OCI-LY1 (cell line): ENCODE results near the gene SERPINB5.
A peak's percentile ranks its signal among the peaks of the same experiment; 100 is the strongest.

Experiments
- H2AFZ ChIP-seq: fragments of 200-600 bp; sonication (generic), shearing (Covaris generic); 2 replicates; pipeline ENCODE4 v1.6.0; 2014; ENCODE audit warnings: antibody characterized with exemption, mild to moderate bottlenecking, low read length
- H3F3A ChIP-seq: fragments of 200-600 bp; sonication (generic), shearing (Covaris generic); 2 replicates; pipeline ENCODE4 v1.6.0; 2014; ENCODE audit warnings: mild to moderate bottlenecking, antibody characterized with exemption, low read length, moderate library complexity; ENCODE audit not compliant: insufficient read depth
- H3K27ac ChIP-seq: fragments of 200-600 bp; sonication (generic); 2 replicates; pipeline ENCODE4 v1.5.1; 2014; ENCODE audit warnings: low read length, mixed run types, mild to moderate bottlenecking, low read depth; ENCODE audit not compliant: poor library complexity, severe bottlenecking
- H3K27me3 ChIP-seq: fragments of 200-600 bp; sonication (generic); 2 replicates; pipeline ENCODE4 v1.6.0; 2014; ENCODE audit warnings: antibody characterized with exemption, mild to moderate bottlenecking, low read length, moderate library complexity; ENCODE audit not compliant: insufficient read depth
- H3K36me3 ChIP-seq: fragments of 200-600 bp; sonication (generic); 2 replicates; pipeline ENCODE4 v1.6.1; 2014; ENCODE audit warnings: mild to moderate bottlenecking, antibody characterized with exemption, low read length, moderate library complexity, mixed read lengths; ENCODE audit not compliant: insufficient read depth
- H3K4me1 ChIP-seq: fragments of 200-600 bp; sonication (generic); 2 replicates; pipeline ENCODE4 v1.5.1; 2014; ENCODE audit warnings: mild to moderate bottlenecking, low read length, moderate library complexity; ENCODE audit not compliant: insufficient read depth, severe bottlenecking
- H3K4me2 ChIP-seq: fragments of 200-600 bp; sonication (generic), shearing (Covaris generic); 2 replicates; pipeline ENCODE4 v1.6.1; 2014; ENCODE audit warnings: low read length
- H3K4me3 ChIP-seq: fragments of 200-600 bp; sonication (generic); 2 replicates; pipeline ENCODE4 v1.5.1; 2014; ENCODE audit warnings: low read length, low read depth, mild to moderate bottlenecking, mixed read lengths; ENCODE audit not compliant: poor library complexity, severe bottlenecking
- H3K79me2 ChIP-seq: fragments of 200-600 bp; shearing (Covaris generic); 2 replicates; pipeline ENCODE4 v1.6.1; 2016; ENCODE audit warnings: mixed run types, low read length, mixed read lengths; ENCODE audit not compliant: insufficient read depth
- H3K9ac ChIP-seq: fragments of 200-600 bp; sonication (generic), shearing (Covaris generic); 2 replicates; pipeline ENCODE4 v1.6.1; 2014; ENCODE audit warnings: mild to moderate bottlenecking, low read length, mixed read lengths
- H3K9me2 ChIP-seq: fragments of 200-600 bp; sonication (generic), shearing (Covaris generic); 2 replicates; pipeline ENCODE4 v1.6.1; 2014; ENCODE audit warnings: low read depth, mild to moderate bottlenecking, low read length, mixed read lengths
- H3K9me3 ChIP-seq: fragments of 200-600 bp; shearing (Covaris generic); 2 replicates; pipeline ENCODE4 v1.6.1; 2014; ENCODE audit warnings: low read length, mixed read lengths
- H4K20me1 ChIP-seq: fragments of 200-600 bp; sonication (generic), shearing (Covaris generic); 2 replicates; pipeline ENCODE4 v1.6.0; 2016; ENCODE audit warnings: mild to moderate bottlenecking, low read length; ENCODE audit not compliant: insufficient read depth
- EZH2 ChIP-seq: fragments of 200-600 bp; sonication (generic), shearing (Covaris generic); IDR thresholded peaks from 2 replicates; pipeline ENCODE4 v1.8.0; 2017; ENCODE audit warnings: borderline replicate concordance, mixed run types, mild to moderate bottlenecking, antibody characterized with exemption, low read length, moderate library complexity, mixed read lengths
- TF ChIP-seq, protein P1 (sequence below): fragments of 200-600 bp; sonication (generic), shearing (Covaris generic); IDR thresholded peaks from 2 replicates; pipeline ENCODE4 v1.5.1; 2017; ENCODE audit warnings: mild to moderate bottlenecking, antibody characterized with exemption, low read length, moderate library complexity, mixed read lengths

Gene SERPINB5

DNA sequence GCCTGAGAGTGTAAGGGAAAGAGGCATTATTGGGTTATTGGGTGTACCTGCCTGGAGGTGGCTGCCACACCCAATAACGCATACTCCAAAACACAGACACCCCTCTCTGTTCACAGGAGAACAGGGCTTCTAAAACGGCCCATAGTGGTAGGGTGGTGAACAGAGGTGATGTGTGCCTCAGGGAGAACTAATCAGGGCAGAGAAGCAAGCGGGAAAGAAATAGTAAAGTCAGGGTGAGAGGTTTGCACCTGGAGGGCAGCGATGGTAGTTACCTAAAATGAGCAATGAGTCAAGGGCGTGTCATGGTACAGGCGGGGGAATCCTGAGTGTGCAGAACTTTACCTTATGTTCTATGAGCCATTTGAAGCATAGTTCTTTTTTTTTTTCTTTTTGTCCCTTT, 32.9 kb upstream of the SERPINB5 start:
- Histone ChIP-seq H3K27me3 (no peaks in the 10 kb centered on the region), H2AFZ (no peak overlapping the region), H3K9ac (no peak overlapping the region), H3K9me3 (no peaks in the 10 kb centered on the region), H3K79me2 (no peaks in the 10 kb centered on the region), H3K4me2 (no peak overlapping the region), H3K4me3 (no peak overlapping the region), H4K20me1 (no peaks in the 10 kb centered on the region), H3K27ac (no peak overlapping the region), H3K36me3 (no peaks in the 10 kb centered on the region), H3F3A (no peaks in the 10 kb centered on the region), H3K4me1 (peaks cover 8% of the 10 kb centered on the region), H3K9me2 (no peaks in the 10 kb centered on the region)
- no peak for TF ChIP-seq EZH2
- TF ChIP-seq, protein P1, sequence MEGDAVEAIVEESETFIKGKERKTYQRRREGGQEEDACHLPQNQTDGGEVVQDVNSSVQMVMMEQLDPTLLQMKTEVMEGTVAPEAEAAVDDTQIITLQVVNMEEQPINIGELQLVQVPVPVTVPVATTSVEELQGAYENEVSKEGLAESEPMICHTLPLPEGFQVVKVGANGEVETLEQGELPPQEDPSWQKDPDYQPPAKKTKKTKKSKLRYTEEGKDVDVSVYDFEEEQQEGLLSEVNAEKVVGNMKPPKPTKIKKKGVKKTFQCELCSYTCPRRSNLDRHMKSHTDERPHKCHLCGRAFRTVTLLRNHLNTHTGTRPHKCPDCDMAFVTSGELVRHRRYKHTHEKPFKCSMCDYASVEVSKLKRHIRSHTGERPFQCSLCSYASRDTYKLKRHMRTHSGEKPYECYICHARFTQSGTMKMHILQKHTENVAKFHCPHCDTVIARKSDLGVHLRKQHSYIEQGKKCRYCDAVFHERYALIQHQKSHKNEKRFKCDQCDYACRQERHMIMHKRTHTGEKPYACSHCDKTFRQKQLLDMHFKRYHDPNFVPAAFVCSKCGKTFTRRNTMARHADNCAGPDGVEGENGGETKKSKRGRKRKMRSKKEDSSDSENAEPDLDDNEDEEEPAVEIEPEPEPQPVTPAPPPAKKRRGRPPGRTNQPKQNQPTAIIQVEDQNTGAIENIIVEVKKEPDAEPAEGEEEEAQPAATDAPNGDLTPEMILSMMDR, result no peak

DNA sequence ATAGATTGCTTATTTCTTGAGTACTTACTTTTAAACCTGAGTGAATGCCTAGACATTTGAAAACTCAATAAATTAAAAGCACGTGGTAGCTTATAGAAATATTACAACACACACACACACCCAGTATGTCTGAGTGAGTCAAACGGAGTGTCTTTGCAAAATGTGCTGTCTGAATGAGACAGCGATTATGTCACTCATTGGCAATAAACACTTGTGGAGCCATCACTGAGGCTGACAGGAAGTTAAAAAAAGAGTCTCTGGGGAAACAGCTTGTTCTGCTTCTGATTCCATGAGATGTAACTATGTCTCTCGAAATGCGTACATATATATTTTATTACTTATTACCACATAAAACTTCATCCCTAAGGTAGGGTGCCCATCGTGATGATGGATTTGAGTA, 32.2 kb upstream of the SERPINB5 start:
- H3K4me3 ChIP-seq, result no peak overlapping the region
- no peak overlapping the region; the same call in 1 of the 2 replicates for H3K4me2 ChIP-seq
- H3K9ac ChIP-seq, result no peak overlapping the region
- no peaks in the 10 kb centered on the region for H3K9me2 ChIP-seq
- no peaks in the 10 kb centered on the region for H3F3A ChIP-seq
- H3K79me2 ChIP-seq, result no peaks in the 10 kb centered on the region
- H2AFZ ChIP-seq, result peak overlapping the region; percentile 3; the same call in 1 of the 2 replicates
- H3K9me3 ChIP-seq, result no peaks in the 10 kb centered on the region
- no peak overlapping the region for H3K27ac ChIP-seq
- no peaks in the 10 kb centered on the region for H3K36me3 ChIP-seq
- H3K27me3 ChIP-seq, result no peaks in the 10 kb centered on the region
- TF ChIP-seq, protein P1, result no peak
- TF ChIP-seq EZH2, result no peak
- no peaks in the 10 kb centered on the region for H4K20me1 ChIP-seq
- peaks cover 8% of the 10 kb centered on the region for H3K4me1 ChIP-seq

DNA sequence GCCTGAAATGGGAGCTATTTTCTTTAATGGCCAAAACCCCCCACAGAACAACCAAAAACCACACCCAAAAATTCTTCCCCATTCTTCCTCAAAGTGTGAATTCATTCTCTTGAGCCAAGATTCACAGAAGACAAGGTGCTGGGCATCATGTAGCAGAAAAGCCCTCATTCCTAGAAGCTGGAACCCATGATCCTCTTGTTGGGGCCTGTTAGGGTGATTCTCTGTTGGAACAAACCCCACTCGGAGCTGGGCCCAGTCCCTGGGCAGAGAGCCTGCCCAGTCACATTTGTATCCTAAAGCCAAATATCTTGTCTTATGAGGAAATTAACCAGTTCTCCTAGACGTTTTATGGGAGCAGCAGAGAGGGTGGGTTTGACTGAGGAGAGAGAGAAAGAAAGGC, 31.7 kb upstream of the SERPINB5 start:
- H3K4me3 ChIP-seq, result no peak overlapping the region
- H3K9me3 ChIP-seq, result no peaks in the 10 kb centered on the region
- H3K36me3 ChIP-seq, result no peaks in the 10 kb centered on the region
- H2AFZ ChIP-seq, result no peak overlapping the region
- TF ChIP-seq, protein P1, result no peak
- TF ChIP-seq EZH2, result no peak
- H3K4me1 ChIP-seq, result peaks cover 8% of the 10 kb centered on the region
- no peak overlapping the region for H3K4me2 ChIP-seq
- no peaks in the 10 kb centered on the region for H4K20me1 ChIP-seq
- no peaks in the 10 kb centered on the region for H3K79me2 ChIP-seq
- no peaks in the 10 kb centered on the region for H3K9me2 ChIP-seq
- H3K9ac ChIP-seq, result no peak overlapping the region
- H3K27ac ChIP-seq, result no peak overlapping the region
- H3F3A ChIP-seq, result no peaks in the 10 kb centered on the region
- no peaks in the 10 kb centered on the region for H3K27me3 ChIP-seq
